Lung (tissue), 12 donors: ENCODE data around the gene OGFOD1. TPM values are rescaled to one million over a fixed set of nuclear protein-coding genes. Genes with fewer than 3 reads are reported as not detected.

ENCODE experiments used
- ATAC-seq: fragments of 200-7000 bp; cut with Tn5 transposase; one replicate; pipeline ENCODE4 v1.9.1; 2020; ENCODE audit warnings: moderate number of reproducible peaks; ENCODE audit not compliant: insufficient read depth, low FRiP score
- DNase-seq, 3 donors: peaks; one replicate each; pipeline ENCODE4 v3.0.0-alpha.2; 2013 to 2017
- H3K27ac ChIP-seq, 2 donors: one replicate each; pipeline ENCODE4 v1.5.1; 2013; ENCODE audit warnings: mild to moderate bottlenecking in 2 of 2, moderate library complexity in 2 of 2, control low read depth in 1 of 2, inconsistent platforms in 1 of 2, low read depth in 1 of 2, low read length in 1 of 2
- H3K27me3 ChIP-seq, 3 donors: one replicate each; pipeline ENCODE4 v1.5.1; 2013; ENCODE audit warnings: low read length in 2 of 3; ENCODE audit not compliant: control insufficient read depth in 3 of 3, insufficient read depth in 3 of 3
- H3K36me3 ChIP-seq, 4 donors: one replicate each; pipeline ENCODE4 v1.5.1; 2013; ENCODE audit warnings: low read length in 4 of 4, mild to moderate bottlenecking in 1 of 4, moderate library complexity in 1 of 4; ENCODE audit not compliant: control insufficient read depth in 4 of 4, insufficient read depth in 4 of 4
- H3K4me1 ChIP-seq, 5 donors: one replicate each; pipeline ENCODE4 v1.5.1; 2013; ENCODE audit warnings: low read length in 5 of 5, mild to moderate bottlenecking in 2 of 5, moderate library complexity in 1 of 5; ENCODE audit not compliant: control insufficient read depth in 5 of 5, insufficient read depth in 5 of 5
- H3K4me3 ChIP-seq: one replicate; pipeline ENCODE4 v1.5.1; 2013; ENCODE audit warnings: mild to moderate bottlenecking, control low read depth, moderate library complexity
- H3K9ac ChIP-seq, 2 donors: one replicate each; pipeline ENCODE4 v1.5.1; 2013; ENCODE audit warnings: low read length in 2 of 2, control low read depth in 1 of 2; ENCODE audit not compliant: insufficient read depth in 1 of 2
- H3K9me3 ChIP-seq, 4 donors: one replicate each; pipeline ENCODE4 v1.5.1; 2013; ENCODE audit warnings: low read length in 3 of 4, mild to moderate bottlenecking in 1 of 4, moderate library complexity in 1 of 4; ENCODE audit not compliant: control insufficient read depth in 4 of 4, insufficient read depth in 3 of 4
- CTCF ChIP-seq: IDR thresholded peaks from 2 replicates; pipeline ENCODE4 v1.5.1; 2012; ENCODE audit warnings: mild to moderate bottlenecking; ENCODE audit errors: control extremely low read depth, extremely low read depth
- WGBS, 2 donors: extraction: QIAGEN DNeasy Blood & Tissue Kit; methylation state at CpG; one replicate each; pipeline ENCODE4 v1.1.7; 2013; 5-methylcytosine and 5-hydroxymethylcytosine counted together
- polyA plus RNA-seq, 2 donors: library from polyadenylated mRNA; stranded (reverse); fragments of 200-250 nt; gene quantifications; one replicate each; pipeline ENCODE4 v1.2.1, GENCODE V29; 2013
- total RNA-seq, 2 donors: library from RNA; depleted of rRNA in 1 of 2; stranded (reverse); fragments of >200 nt in 1 of 2; gene quantifications; one replicate each; pipeline ENCODE4 v1.2.1, GENCODE V29; 2014 to 2021
- donor health status: control.
- donor health status: control.
- donor health status: Bipolar disorder and iron deficiency.
- donor health status: healthy.
- donor health status: DM: yes; HTN: yes; CAD: no.

Gene OGFOD1
- total and polyA plus RNA-seq, 4 donors: 9.1 to 36.1 (median 29.5) TPM

DNA sequence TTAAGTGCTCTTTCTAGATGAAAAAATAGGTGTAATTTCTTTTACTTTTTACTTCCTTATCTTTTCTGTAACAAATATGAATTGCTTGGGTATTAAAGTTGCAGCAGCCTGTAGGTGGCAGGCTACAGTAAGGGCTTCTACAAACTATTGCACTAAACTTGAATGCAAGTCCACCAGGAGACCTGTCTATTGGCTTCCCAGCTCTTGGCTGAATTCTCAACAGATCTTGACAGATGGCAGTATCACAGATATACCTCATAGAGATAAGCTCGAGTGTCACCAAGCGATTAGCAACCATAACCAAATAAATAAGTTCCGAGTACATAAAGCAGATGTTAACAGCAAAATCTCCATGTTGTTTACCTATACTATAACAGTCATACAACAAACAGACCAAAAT is 62.6 kb downstream of the OGFOD1 start:
- no peak overlapping the region for H3K27ac ChIP-seq
- H3K4me3 ChIP-seq: no peak overlapping the region
- TF ChIP-seq CTCF: peak; percentile 59
- no peak overlapping the region for H3K9ac ChIP-seq
- H3K36me3 ChIP-seq: peaks cover 9 to 11% (median 10%) of the 10 kb centered on the region in 4 donors
- no peaks in the 10 kb centered on the region for H3K9me3 ChIP-seq
- H3K27me3 ChIP-seq: no peaks in the 10 kb centered on the region
- DNase-seq: peak; percentile 39 to 66 (median 45)
- H3K4me1 ChIP-seq: peaks cover 0 to 9% (median 2%) of the 10 kb centered on the region in 5 donors
- 38 to 63% methylated on average over 3 of the region's 3 CpGs for WGBS, 2 donors
- ATAC-seq: peak; percentile 57

GRCh38 chr16:56514845-56515244 is 63.5 kb downstream of the OGFOD1 start:
- WGBS, 2 donors: 79 to 88% methylated on average over 3 of the region's 3 CpGs
- H3K4me1 ChIP-seq: peaks cover 0 to 9% (median 4%) of the 10 kb centered on the region in 5 donors
- no peak for ATAC-seq

DNA sequence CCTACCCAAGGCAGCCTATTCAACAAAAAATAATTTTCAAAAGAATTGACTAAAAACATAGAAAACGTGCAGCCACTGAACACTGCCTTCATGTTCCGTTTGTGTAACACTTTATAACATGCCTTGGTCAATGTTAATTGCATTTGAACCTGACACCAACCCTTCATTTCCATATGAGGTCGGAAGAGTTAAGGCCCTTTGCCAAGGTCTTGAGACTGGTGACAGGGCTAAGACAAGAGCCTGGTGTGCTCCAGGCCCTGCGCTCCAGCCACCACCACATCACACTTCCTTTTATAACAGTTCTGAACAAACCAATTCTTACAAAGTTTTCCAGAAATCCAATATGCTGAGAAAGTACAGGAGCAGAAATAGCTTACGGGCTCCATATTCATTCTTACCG is 64.3 kb downstream of the OGFOD1 start:
- Histone ChIP-seq H3K4me3 (no peak overlapping the region), H3K27me3 (no peaks in the 10 kb centered on the region), H3K27ac (peak overlapping the region in 1 of 2 donors; percentile 47), H3K9me3 (no peaks in the 10 kb centered on the region), H3K4me1 (peaks cover 0 to 9% (median 6%) of the 10 kb centered on the region in 5 donors), H3K9ac (no peak overlapping the region), H3K36me3 (peaks cover 1 to 9% (median 3%) of the 10 kb centered on the region in 4 donors)
- peak in 1 of 3 donors; percentile 6 for DNase-seq
- ATAC-seq: no peak
- no peak for TF ChIP-seq CTCF
- 77 to 79% methylated on average over 6 of the region's 6 CpGs for WGBS, 2 donors

More at GRCh38 chr16:56514845-56515244, 63.5 kb downstream of the OGFOD1 start:
- H3K9ac ChIP-seq: no peak overlapping the region
- peaks cover 3 to 14% (median 7%) of the 10 kb centered on the region in 4 donors for H3K36me3 ChIP-seq
- no peaks in the 10 kb centered on the region for H3K27me3 ChIP-seq
- no peak overlapping the region for H3K27ac ChIP-seq
- no peak for DNase-seq
- TF ChIP-seq CTCF: no peak
- H3K9me3 ChIP-seq: no peaks in the 10 kb centered on the region
- H3K4me3 ChIP-seq: no peak overlapping the region

DNA sequence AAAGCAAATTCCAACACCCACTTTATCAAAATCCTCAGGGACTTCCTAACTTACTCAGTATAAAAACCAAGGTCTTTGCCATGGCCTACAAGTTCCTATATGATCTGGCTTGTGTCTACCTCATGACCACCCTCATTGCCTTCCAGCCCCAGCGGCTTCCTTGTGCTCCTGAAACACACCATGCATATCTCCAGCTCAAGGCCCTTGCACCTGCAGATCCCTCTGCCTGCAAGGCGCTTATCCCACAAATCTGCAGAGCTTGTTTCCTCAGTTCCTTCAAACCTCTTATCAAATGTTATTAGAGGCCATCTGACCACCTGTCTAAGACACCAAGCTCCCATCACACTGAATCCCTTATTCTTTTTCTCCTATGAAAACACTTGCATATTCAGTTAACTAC is 65.9 kb downstream of the OGFOD1 start:
- ATAC-seq: no peak
- WGBS, 2 donors: 96 to 97% methylated on average over 2 of the region's 2 CpGs
- TF ChIP-seq CTCF: no peak

More for the DNA sequence above, 65.9 kb downstream of the OGFOD1 start:
- peaks cover 0 to under 1% (median 0%) of the 10 kb centered on the region in 4 donors for H3K9me3 ChIP-seq
- H3K4me1 ChIP-seq: peaks cover 0 to 9% (median 6%) of the 10 kb centered on the region in 5 donors
- H3K27me3 ChIP-seq: no peaks in the 10 kb centered on the region
- peaks cover 0 to 3% (median 0%) of the 10 kb centered on the region in 4 donors for H3K36me3 ChIP-seq
- H3K4me3 ChIP-seq: no peak overlapping the region
- no peak overlapping the region for H3K27ac ChIP-seq
- DNase-seq: no peak
- H3K9ac ChIP-seq: no peak overlapping the region
